DND-41 (cell line): ENCODE data around the gene GATB.
A peak's percentile ranks its signal among the peaks of the same experiment; 100 is the strongest.

Source experiments
- CTCF ChIP-seq: IDR thresholded peaks from 2 replicates; pipeline ENCODE4 v1.5.1; 2012; ENCODE audit warnings: borderline replicate concordance, low read length, moderate library complexity, mild to moderate bottlenecking; ENCODE audit not compliant: poor library complexity, severe bottlenecking; ENCODE audit errors: extremely low read depth
- EZH2 ChIP-seq: IDR thresholded peaks from 3 replicates; pipeline ENCODE4 v1.6.1; 2012; ENCODE audit warnings: borderline replicate concordance, low read depth, mild to moderate bottlenecking, moderate library complexity, low read length, inconsistent platforms; ENCODE audit not compliant: severe bottlenecking

DNA sequence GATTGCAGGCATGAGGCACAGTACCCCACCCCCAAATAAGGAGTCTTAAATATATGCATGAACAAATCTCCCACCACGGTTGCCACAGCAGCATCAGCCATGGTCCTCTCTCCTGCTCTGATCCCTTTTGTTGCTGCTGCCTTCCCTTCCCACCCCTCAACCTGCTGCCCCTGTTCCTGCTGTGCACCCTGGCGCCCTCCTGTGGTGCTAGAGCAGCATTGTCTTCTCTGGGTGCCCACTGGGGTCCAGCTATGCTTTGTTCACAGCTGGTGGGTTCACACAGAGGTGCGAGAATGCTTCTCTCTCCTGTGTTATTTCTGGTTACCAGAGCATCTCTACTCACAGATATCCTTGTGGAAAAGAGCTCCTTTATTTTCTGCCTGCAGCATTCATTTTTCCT is 116.2 kb downstream of the GATB start:
- TF ChIP-seq CTCF (peak; percentile 68), EZH2 (no peak)
